Measurements from ENCODE around the gene MYCBP2.

GRCh38 chr13:77093735-77094134, 233.2 kb downstream of the MYCBP2 start:
- TF ChIP-seq EZH2phosphoT487 (IDR thresholded peaks at IDR 0.05; ENCODE audit: borderline replicate concordance, low read length) (no peak), EZH2 (IDR thresholded peaks at IDR 0.05; ENCODE audit: low read length, unreplicated experiment) (no peak)
- TF ChIP-seq, protein P1, sequence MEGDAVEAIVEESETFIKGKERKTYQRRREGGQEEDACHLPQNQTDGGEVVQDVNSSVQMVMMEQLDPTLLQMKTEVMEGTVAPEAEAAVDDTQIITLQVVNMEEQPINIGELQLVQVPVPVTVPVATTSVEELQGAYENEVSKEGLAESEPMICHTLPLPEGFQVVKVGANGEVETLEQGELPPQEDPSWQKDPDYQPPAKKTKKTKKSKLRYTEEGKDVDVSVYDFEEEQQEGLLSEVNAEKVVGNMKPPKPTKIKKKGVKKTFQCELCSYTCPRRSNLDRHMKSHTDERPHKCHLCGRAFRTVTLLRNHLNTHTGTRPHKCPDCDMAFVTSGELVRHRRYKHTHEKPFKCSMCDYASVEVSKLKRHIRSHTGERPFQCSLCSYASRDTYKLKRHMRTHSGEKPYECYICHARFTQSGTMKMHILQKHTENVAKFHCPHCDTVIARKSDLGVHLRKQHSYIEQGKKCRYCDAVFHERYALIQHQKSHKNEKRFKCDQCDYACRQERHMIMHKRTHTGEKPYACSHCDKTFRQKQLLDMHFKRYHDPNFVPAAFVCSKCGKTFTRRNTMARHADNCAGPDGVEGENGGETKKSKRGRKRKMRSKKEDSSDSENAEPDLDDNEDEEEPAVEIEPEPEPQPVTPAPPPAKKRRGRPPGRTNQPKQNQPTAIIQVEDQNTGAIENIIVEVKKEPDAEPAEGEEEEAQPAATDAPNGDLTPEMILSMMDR (conservative IDR thresholded peaks at IDR 0.05; ENCODE audit: low read depth, low read length): no peak
